ENCODE measurements around the gene RNU2-1. TPM values are rescaled to one million over a fixed set of nuclear protein-coding genes. Genes with fewer than 3 reads are reported as not detected.
"Not testable (repeated sequence)": the region's sequence is repeated elsewhere in the genome, so short reads cannot be mapped to it uniquely, and the experiment has no call there.

The RNU2-1 gene
- total RNA-seq, 2 donors from 2014 or later: not detected

- no peak for TF ChIP-seq CTCF (IDR thresholded peaks at IDR 0.05)
- H3K36me3 ChIP-seq: peaks cover 87% of the 10 kb centered on the region
These were observed 33.6 kb downstream of the RNU2-1 start for GRCh38 chr17:43200127-43200526.

GRCh38 chr17:43199633-43200032, 34.1 kb downstream of the RNU2-1 start:
- DNase-seq (ENCODE audit: low spot score): no peak
- H3K4me1 ChIP-seq (ENCODE audit: control insufficient read depth in 1 of 2, low read depth in 2 of 2): no peaks in the 10 kb centered on the region
- no peak overlapping the region for H3K27ac ChIP-seq
- peaks cover 89% of the 10 kb centered on the region for H3K36me3 ChIP-seq
- no peaks in the 10 kb centered on the region for H3K9me3 ChIP-seq
- no peaks in the 10 kb centered on the region for H3K27me3 ChIP-seq (replicated peaks; ENCODE audit: insufficient read depth)
- ATAC-seq (ENCODE audit: insufficient number of reproducible peaks, low FRiP score, low read depth): no peak
- TF ChIP-seq CTCF (IDR thresholded peaks at IDR 0.05): no peak
- no peak overlapping the region for H3K4me3 ChIP-seq

More at GRCh38 chr17:43200127-43200526, 33.6 kb downstream of the RNU2-1 start:
- Histone ChIP-seq H3K4me1 (ENCODE audit: control insufficient read depth in 1 of 2, low read depth in 2 of 2) (no peaks in the 10 kb centered on the region), H3K9me3 (no peaks in the 10 kb centered on the region), H3K27ac (no peak overlapping the region), H3K27me3 (replicated peaks; ENCODE audit: insufficient read depth) (no peaks in the 10 kb centered on the region), H3K4me3 (no peak overlapping the region)
- ATAC-seq (ENCODE audit: insufficient number of reproducible peaks, low FRiP score, low read depth) (no peak), DNase-seq (ENCODE audit: low spot score) (no peak)

- ATAC-seq (ENCODE audit: insufficient number of reproducible peaks, low FRiP score, low read depth): no peak
These were observed 40.5 kb downstream of the RNU2-1 start for GRCh38 chr17:43193251-43193650.

GRCh38 chr17:43186656-43187055, 47.1 kb downstream of the RNU2-1 start:
- H3K36me3 ChIP-seq: peaks cover 58% of the 10 kb centered on the region
- not testable (repeated sequence) for H3K4me3 ChIP-seq; H3K27ac ChIP-seq; DNase-seq (ENCODE audit: low spot score); H3K4me1 ChIP-seq (ENCODE audit: control insufficient read depth in 1 of 2, low read depth in 2 of 2); H3K9me3 ChIP-seq; H3K27me3 ChIP-seq (replicated peaks; ENCODE audit: insufficient read depth); ATAC-seq (ENCODE audit: insufficient number of reproducible peaks, low FRiP score, low read depth)

More at GRCh38 chr17:43193251-43193650, 40.5 kb downstream of the RNU2-1 start:
- no peak for TF ChIP-seq CTCF (IDR thresholded peaks at IDR 0.05)
- DNase-seq (ENCODE audit: low spot score): no peak
- H3K9me3 ChIP-seq: no peaks in the 10 kb centered on the region
- peaks cover 95% of the 10 kb centered on the region for H3K36me3 ChIP-seq
- H3K27me3 ChIP-seq (replicated peaks; ENCODE audit: insufficient read depth): no peaks in the 10 kb centered on the region
- H3K4me3 ChIP-seq: no peak overlapping the region
- H3K27ac ChIP-seq: no peak overlapping the region
- no peaks in the 10 kb centered on the region for H3K4me1 ChIP-seq (ENCODE audit: control insufficient read depth in 1 of 2, low read depth in 2 of 2)

GRCh38 chr17:43183921-43184320, 49.9 kb downstream of the RNU2-1 start:
- Histone ChIP-seq H3K4me1 (ENCODE audit: control insufficient read depth in 1 of 2, low read depth in 2 of 2) (no peaks in the 10 kb centered on the region), H3K27me3 (replicated peaks; ENCODE audit: insufficient read depth) (no peaks in the 10 kb centered on the region), H3K9me3 (no peaks in the 10 kb centered on the region), H3K36me3 (peaks cover 44% of the 10 kb centered on the region), H3K27ac (no peak overlapping the region), H3K4me3 (no peak overlapping the region)
- DNase-seq (ENCODE audit: low spot score): no peak
- ATAC-seq (ENCODE audit: insufficient number of reproducible peaks, low FRiP score, low read depth): no peak
- no peak for TF ChIP-seq CTCF (IDR thresholded peaks at IDR 0.05)

Other genes with a start within 250 kb of the RNU2-1 start
- 100 to 1,000 TPM; 535 to 569 TPM for gene RPL27, start 235.6 kb downstream of the RNU2-1 start, total RNA-seq
- 10 to 100 TPM; 34.4 to 34.8 TPM for gene IFI35, start 227.2 kb downstream of the RNU2-1 start, total RNA-seq
- 100 to 1,000 TPM in 1 of 2 donors, 10 to 100 TPM in 1; 91.5 to 158 TPM for gene VAT1, start 211.6 kb downstream of the RNU2-1 start, total RNA-seq
- 1 to 10 TPM in 1 of 2 donors, under 1 TPM in 1; 0.81 to 2.4 TPM for gene RND2, start 208.7 kb downstream of the RNU2-1 start, total RNA-seq
- gene BRCA1, start 108.6 kb downstream of the RNU2-1 start, total RNA-seq: 10 to 100 TPM in 1 of 2 donors, 1 to 10 TPM in 1; 8.6 to 21.1 TPM
- gene NBR1, start 62.8 kb downstream of the RNU2-1 start, total RNA-seq: 100 to 1,000 TPM in 1 of 2 donors, 10 to 100 TPM in 1; 92.1 to 101 TPM
- gene TMEM106A, start 22.1 kb downstream of the RNU2-1 start, total RNA-seq: 10 to 100 TPM; 17.3 to 22.5 TPM
- gene CCDC200, start 5.4 kb downstream of the RNU2-1 start, total RNA-seq: not detected
- 10 to 100 TPM in 1 of 2 donors, 1 to 10 TPM in 1; 3.5 to 21.0 TPM for gene ARL4D, start 165.0 kb upstream of the RNU2-1 start, total RNA-seq
- 10 to 100 TPM; 37.2 to 43.6 TPM for gene DHX8, start 250.0 kb upstream of the RNU2-1 start, total RNA-seq

All from thoracic aorta (tissue), 2 donors.